ENCODE data around the gene WNT9B.

The WNT9B gene, protein sequence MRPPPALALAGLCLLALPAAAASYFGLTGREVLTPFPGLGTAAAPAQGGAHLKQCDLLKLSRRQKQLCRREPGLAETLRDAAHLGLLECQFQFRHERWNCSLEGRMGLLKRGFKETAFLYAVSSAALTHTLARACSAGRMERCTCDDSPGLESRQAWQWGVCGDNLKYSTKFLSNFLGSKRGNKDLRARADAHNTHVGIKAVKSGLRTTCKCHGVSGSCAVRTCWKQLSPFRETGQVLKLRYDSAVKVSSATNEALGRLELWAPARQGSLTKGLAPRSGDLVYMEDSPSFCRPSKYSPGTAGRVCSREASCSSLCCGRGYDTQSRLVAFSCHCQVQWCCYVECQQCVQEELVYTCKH

DNA sequence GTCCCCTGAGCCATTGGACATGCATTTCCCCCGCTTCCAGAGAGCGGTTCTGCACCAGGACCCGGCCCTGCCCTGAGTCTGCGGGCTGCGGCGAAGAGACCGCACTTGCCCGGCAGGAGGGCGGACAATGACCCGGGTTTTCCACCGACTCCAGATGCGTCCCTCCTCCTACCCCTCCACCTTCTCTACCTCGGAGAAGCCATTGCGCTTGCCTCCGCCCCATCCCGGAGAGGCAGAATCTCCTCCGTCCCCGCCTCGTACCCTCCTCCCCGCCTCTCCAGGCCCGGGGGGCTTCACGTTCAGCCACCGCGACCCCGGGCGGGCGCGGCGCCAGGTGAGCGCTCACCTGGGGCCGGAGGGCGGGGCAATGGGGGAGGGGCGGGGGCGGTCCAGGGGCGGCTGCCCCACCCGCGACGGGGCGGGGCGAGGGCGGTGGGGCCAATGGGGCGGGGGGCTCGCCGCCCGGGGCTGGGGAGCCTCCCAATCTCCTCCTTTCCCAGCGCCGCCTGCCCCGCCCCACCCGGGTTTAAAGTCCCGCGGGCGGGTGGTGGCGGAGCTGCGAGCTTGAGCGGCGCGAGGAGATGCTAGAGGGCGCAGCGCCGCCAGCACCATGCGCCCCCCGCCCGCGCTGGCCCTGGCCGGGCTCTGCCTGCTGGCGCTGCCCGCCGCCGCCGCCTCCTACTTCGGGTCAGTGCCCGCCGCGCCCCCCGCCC is at the start of gene WNT9B:
WNT9B (plus strand) TSS at position 555 of the 713 bp plus-strand sequence; CDS start at position 611, 56 bp downstream.
- peak; percentile 28 for DNase-seq

DNA sequence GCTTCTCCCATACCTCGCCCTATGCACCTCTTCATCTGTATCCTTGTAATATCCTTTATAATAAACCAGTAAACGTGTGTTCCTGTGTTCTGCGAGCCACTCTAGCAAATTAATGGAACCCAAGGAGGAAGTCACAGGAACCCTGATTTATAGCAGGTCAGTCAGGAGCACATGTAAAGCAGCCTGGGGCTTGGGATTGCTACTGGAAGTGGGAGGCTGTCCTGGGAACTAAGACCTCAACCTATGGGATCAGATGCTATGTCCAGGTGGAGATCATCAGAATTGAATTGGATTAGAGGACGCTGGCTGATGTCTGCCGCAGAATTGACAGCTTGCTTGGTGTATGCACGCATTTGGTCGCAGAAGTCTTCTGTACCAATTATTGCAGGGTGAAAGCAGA is 48.6 kb upstream of the WNT9B start:
- DNase-seq, result no peak

DNA sequence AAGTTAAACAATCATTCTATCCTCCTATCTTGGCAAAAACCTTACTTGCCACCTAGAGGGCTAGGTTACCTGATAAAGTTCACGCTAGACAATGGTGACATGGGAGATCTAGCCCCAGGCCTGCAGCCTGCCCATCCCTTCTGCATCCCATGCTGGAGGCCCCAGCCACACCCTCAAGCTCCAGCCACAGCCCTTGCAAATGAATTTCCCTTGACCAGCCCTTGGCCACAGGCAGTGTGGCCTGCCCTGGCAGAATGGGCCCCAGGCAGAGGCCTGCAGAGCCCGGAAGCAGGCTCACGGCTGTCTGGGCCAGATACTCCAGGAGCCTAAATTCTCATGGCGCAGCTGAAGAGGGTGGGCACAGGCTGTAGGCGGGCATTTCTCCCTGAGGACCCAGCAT is 47.8 kb upstream of the WNT9B start:
- no peak for DNase-seq

DNA sequence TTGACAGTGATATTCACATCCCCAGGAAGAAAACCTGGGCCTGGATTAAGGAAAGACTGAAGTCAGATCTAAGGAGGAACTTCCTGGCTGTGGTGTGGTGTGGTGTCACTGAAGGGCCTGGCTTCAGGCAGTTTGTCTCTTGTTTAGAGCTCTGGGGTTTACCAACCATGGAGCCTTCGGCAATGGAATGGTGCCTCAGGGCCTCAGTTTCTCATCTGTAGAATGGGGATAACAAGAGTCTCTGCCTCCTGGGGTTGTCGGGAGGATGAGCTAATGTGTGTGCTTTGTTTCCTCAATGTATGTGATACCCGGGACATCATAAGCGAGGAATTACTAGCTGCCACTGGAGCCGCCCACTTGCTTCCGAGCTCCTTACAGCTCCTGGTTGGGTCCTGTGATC is 45.6 kb upstream of the WNT9B start:
- no peak for DNase-seq

DNA sequence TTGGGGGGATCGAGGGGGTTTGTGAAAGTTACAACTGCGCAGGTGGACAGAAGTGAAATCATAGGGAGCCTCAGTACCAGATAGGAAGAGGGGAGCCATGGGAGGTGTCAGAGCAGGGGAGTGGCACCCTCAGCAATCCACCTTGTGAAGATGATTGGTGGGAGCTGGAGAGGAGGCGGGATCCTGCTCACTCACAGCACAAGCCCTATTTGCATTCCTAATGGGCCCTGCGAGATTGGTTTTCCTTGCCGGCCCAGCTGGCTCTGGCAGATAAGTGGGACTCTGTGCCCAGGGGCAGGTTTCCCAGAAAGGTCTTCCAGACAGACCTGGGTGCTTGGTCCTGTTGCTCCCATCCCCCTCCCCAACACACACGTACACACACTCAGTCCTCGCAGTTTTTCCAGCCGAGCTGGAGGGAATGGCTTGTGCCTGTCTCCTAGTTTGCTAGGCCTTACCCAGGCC is 42.2 kb upstream of the WNT9B start:
- DNase-seq, result no peak

DNA sequence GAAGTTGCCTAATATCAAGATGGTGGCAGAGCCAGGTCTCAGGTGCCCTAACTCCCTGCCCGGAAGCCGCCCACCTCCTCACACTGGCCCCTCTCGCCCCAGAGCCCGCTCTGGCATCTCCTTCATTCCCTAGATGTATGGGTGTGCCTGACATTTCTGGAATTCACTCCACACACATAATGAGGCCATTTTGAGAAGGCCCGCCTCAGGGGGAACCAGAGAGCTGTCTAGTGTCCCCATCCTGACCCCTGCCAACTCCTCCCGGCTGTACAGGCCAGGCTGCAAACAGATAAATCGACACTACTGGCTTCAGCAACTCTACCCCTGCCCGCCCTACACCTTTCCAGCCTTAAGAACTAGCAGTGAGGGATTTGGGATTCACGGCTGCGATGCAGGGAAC is 40.5 kb upstream of the WNT9B start:
- no peak for DNase-seq

DNA sequence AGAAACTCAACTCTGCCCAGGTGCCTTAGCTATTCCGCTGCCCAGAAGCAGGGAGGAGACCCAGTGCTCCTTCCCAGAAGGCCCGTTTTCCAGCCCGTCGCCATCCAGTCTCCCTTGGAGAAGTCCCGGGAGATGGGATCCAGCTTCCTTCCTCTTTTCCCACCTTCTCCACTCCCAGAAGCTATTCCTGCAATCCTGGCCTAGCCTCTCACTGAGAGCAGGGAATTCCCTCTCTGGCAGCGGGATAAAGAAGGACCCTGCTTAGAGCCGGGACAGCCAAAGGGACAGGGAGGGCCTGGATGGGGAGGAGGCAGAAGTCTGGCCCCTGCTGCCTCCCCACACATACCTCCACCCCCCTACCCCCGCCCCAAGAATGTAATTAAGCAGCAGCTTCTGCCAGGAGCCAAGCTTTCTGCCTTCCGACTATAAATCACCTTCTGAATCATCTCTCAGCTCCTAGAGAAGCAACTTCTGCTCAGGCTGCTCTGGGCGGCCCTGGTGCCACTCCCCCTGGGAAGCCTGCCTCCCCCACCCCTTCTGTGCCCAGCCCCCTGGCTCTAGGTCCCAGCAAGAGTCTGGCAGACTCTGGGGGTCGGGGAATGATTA is 39.3 kb upstream of the WNT9B start:
- DNase-seq, result no peak

DNA sequence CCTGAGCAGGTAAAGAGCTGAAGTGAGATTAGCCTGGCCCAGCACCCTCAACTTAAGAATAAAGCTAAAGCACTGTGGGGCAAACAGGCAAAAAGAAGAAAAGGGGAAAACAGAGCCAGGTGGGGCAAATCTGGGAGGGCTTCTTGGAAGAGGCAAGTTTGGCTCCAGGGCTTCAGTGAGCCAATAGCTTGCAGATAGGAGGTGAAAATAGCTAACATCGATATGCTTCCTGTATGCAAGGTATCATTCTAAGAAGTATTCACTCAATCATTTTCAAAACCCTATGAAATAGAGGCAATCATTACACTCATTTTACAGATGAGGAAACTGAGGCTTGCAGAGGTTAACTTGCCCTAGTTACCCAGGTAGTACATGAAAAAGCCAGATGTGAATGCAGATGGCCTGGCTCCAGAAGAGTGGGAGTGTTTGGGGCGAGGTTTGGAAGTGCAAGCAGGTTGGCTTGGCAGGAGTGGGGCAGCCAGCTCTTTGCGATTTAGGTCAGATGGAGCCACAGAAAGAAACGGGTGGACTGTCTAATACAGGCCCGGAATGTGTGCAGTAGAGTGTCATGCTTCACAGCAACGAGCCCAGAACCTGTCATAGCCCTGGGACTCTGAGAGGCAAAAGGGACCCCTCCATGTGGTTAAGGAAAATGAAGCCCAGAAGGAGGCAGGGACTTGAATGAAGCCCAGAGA is 38.6 kb upstream of the WNT9B start:
- DNase-seq, result no peak

DNA sequence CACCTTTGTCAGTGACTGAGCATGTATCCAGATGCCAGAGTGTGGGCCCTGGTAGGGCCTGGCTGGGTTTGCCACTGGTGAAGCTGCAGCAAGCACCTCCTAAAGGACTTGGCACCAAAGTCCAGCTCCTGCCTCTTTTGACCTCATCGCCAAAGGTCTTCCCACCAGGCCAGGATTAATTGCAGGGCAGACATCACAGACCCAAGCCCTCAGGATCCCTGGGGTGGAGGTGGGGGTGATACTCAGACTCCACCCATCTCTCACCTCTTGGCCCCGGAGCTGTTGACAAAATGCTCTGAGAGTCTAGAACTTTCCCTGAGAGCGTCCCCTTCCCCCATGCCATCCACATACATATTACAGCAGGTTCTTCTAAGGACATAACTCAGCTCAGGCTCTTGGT is 37.5 kb upstream of the WNT9B start:
- no peak for DNase-seq

DNA sequence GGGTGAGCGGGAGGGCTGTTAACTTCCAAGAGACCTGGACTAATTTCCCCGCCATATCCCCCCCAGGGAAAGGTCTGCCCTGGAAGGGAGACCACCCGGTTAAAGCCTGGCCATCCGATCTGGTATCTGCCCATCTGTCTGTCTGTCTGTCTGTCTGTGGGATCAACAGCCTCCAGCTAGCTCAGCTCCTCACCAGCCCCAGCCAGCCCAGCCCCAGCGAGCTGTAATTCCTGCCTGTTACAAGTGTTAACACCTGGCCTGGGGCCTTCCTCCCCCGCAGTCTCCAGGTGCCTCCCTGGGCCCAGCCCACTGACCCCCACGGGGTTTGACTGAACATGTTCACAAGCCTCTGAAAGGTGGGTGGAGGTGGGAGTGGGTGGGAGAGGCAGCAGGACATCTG is 36.9 kb upstream of the WNT9B start:
- DNase-seq, result no peak

DNA sequence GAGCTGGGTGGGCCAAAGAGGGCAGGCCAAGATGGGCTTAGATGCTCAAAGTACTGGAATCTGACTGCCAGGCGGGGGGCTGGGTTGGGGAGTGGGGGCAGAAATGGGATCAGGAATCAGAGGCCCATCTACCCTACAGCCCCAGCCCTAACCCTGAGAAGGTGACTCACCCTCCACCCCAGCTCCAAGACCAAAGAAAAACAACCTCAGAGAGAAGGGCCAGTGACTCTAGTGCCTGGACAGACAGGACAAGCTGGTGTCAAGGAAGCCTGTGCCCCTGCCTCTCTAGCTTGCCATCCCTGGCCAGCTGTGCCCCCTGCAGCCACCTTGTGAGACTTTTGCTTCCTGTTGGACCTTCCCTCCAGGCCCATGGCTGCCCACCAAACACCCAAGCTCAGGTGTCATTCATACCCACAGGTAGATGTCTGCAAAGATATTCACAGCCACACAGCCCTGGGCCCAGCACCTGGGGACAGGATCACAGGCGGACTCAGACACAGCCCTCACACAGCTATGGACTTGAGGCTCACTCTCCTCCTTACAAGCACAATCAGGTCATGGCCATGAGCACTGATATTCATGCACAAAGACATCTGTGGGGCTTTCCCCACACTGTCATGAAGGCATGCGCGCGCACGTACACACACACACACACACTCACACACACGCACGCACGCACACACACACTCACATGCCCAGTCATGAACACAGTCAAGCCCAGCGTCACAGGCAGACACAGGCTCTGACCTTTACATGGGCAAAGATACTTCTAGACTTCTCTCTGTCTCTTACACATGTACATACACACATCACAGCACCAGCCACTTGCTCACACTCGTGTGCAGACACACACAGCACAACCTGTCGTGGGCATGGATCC is 35.7 kb upstream of the WNT9B start:
- DNase-seq, result no peak

DNA sequence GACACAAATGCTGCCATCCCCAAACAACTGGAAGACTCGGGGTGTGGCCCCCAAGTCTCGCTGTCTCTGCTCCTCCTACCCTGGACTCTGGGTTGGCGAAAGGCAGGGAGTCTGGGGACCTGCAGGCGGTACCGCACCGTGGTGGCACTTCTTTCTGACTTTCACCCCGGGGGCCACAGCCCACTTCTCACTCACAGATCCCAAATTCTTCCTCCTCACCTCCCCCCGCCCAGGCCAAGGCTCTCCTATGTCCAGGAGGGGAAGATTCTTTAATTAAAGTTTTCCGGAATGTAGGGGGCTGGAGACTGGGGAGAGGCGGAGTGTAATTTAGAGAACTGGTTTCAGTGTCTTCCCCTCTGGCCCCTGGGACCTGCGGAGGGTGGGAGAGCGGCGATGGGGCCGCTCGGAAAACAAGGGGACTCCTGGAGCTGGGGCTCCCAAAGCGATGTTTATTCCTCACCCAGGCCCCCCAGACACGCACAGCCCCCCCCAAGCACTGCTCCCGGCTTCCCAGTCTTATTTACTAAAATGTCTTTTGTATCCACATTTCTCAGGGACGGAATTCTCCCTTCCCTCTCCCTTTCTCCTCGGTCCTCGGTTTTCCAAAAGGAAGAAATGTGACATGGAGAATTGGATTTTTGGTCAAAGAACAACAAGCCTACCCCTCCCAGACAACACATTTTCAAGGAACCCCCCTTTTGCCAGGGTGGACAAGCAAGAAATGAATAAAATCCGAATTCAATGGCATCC is 34.1 kb upstream of the WNT9B start:
- no peak for DNase-seq

DNA sequence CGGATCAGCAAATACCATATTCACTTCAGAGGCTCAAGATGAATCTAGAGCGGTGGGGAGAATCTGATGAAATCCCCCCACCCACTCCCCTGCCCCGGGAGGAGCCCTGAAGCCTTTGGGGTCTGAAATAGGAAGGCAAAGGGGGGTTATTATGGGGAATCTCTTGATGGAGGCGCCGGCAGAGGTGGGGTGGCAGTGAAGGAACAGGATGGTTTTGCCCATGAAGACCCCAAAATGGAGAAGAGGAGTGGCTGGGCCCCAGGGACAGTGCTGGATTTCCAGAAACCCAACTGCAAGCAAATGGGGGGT is 33.5 kb upstream of the WNT9B start:
- DNase-seq, result no peak

DNA sequence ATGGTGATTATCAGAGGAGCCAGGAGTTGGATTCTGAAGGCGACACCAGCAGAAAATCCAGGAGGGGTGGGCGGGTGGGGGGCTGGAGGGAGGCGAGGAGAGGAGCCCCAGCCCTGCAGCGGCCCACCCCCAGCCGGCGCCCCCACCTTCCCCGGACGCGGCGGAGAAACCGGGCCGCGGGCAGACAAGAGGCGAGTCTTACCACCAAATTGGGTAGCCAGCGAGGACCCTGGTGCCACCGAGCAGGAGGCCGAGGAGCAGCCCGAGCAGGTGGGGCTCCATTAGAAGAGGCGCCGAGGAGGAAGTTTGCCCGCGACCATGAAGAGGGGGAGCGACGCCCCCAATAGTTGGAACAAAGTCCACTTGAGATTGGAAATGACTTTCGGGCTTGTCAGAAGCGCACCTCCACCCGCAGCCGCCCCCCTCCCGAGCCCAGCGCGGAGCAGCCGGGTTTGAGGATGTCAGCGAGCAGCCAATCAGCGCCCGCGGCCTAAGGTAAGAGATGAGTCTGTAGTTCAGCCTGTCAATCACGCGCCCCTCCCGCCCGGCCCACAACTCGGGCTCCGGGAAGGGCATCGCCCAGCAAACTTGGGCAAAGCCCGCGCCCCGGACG is 33.0 kb upstream of the WNT9B start, which contains the start of gene WNT3:
WNT3 (minus strand) TSS at position 377 of the 613 bp plus-strand sequence; CDS start at position 282, 95 bp downstream.
- peak; percentile 65 for DNase-seq

DNA sequence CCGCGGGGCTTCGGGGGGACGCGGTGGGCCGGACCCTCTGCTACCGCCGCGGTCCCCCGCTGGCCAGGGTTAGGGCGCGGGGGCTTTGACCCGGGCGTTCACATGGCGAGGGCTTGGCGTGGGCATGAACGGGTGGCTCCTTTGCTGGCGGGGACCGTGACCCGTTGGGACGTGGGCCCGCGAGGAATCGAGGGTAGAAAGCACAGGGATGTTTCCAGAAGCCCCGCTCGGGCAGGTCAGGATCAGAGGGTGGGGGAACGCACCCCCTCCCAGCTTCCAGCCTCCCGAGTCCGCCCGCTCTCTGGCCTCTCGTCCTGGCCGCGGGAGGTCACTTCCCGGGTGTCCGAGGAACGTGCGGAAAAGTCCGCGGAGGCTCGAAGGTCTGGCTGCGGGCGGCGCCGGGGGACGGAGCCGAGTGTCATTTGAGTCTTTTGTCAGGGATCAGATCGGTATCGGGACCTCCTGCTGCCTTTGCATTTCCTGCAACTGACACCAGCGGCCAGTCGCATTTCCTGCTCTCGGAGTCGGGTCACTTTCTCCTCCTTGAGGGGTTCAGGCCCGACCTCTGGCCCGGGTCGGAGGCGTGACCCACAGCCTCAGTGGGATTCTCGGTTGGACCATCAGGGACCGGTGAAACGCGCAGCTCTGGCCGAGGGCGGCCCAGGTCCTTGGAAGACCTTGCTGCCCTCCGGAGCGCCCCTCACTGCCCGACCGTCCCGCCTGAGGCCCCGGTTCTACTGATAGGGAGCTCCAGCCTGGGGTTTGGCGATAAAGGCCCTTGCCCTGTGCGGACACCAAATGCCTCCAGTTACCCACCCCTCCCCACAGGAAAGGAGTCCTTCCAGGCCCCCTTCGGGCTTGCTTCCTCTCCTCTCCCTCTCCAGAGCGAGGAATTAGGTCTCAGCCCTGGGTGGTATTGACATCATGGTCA is 32.2 kb upstream of the WNT9B start:
- DNase-seq, result no peak

DNA sequence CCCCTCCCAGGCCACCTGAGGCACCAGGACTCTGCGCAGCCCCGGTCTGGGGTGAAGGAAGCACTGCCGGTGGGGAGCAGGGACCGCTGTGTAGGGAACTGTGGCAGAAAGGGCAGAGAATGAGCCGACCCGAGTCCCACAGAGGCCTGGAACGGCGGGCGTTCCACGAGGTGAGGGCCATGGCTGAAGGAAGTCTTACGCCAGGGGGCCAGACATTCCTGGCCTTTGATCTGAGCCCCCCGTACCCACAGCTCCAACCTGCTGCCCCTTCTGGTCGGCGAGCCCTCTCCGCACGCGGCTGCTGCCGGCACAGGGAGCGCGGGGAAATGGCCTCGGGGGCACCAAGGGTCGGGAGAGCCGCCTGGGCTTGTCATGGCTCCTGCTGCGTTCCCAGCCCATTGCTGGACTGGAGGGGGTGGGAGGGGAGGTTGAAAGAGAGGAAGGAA is 31.5 kb upstream of the WNT9B start:
- no peak for DNase-seq

DNA sequence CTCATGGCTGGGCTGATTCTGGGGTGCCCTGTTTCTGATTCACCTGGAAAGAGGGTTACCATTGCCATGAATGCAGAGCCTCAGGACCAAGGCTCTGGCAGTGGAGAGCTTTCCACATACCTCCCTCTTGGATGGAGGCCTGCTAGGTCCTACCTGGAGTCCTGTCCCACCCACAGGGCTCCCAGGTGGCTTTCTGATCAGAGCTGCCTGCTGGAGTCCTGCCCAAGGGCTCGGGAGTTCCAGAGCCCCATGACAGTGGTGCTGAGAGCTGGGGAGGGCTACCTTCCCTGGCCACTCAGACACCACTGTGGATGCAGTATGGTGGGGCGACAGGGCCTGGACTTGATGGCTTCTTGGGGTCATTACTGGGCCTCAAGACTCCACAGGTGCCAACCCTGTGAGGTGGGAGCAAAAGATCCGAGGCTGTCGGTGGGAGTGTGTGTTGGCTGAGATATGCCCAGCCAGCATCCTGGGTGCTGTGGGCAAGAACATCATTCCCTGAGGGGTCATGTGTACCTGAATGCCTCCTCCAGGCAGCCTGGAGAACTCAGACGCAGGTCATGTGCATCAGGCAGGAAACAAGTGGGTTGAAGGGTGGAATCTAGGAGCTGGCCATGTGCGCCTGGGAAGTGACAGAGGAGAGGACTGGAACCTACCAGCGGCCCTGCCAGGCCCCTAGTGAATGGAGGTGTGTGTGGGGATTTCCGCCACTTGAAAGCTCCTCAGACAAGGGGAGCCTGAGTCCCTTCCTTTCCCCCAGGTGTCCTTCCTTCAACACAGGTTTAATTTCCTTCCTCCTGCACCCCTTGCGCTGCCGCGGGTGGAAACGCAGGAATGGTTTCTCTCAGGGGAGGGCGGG is 30.6 kb upstream of the WNT9B start:
- DNase-seq, result no peak

DNA sequence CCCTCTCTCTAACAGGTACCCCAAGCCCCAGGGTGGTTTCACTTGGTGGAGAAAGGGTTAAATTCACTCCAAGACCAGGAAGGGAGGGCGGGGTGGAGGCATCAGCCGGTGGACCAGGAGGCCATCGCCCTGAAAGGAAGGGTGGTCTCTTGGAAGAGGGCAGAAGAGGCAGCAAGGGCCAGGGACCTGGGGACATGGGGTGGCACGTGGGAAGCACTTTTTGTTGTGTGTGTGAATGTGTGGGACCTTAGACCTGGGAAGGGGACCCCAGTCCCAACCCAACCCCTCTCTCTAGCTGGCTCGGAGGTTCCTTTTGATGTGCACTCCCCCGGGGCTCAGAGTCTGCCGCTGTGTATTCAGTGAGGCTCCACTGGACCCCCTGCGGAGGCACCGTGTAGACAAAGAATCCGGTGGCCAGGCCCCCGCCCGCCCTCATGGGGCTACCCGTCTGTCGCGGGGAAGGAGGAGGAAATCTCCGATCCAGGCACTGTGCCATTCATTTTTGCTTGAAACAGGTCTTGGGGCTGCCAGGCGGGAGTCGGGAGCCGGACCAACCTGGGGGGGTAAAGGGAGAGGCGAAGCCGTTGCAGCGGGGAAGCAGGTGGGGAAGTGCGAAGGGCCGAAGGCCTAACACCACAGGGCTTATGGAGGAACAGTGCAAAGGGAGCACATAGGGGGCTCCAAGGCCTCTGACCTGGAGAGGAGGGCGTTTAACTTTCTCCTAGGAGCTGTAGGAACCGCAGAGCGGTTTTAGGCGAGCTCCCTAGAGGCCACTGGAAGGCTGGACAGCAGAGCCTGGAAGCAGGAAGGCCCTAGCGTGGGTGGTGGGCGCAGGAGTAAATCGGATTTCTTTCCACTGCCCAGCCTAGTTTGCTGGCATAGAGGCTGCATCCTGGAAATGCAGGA is 29.6 kb upstream of the WNT9B start:
- no peak for DNase-seq

Measured in activated CD4-positive, alpha-beta T cell treated with anti-CD3 and anti-CD28 coated beads for 48 hours (primary cell).